DND-41 (cell line): ENCODE data around the gene ZNF232.
"Not testable (repeated sequence)": the region's sequence is repeated elsewhere in the genome, so short reads cannot be mapped to it uniquely, and the experiment has no call there.

Experiments used
- ATAC-seq: fragments of 200-7000 bp; cut with Tn5 transposase; 3 replicates; pipeline ENCODE4 v1.9.1; 2021; ENCODE audit warnings: low read depth; ENCODE audit not compliant: insufficient read depth
- DNase-seq: peaks from one replicate; pipeline ENCODE4 v3.0.0-alpha.2; 2020
- H2AFZ ChIP-seq: 2 replicates; pipeline ENCODE4 v1.6.0; 2012; ENCODE audit warnings: low read depth, low read length
- H3K27ac ChIP-seq: 2 replicates; pipeline ENCODE4 v1.5.1; 2012; ENCODE audit warnings: low read length, inconsistent platforms
- H3K27me3 ChIP-seq: fragments of 200-600 bp; sonication (generic); 2 replicates; pipeline ENCODE4 v1.6.0; 2012; ENCODE audit warnings: low read length, mild to moderate bottlenecking, inconsistent platforms; ENCODE audit not compliant: insufficient read depth, poor library complexity
- H3K36me3 ChIP-seq: 2 replicates; pipeline ENCODE4 v1.5.1; 2012; ENCODE audit warnings: low read length, inconsistent platforms; ENCODE audit not compliant: insufficient read depth
- H3K4me1 ChIP-seq: 2 replicates; pipeline ENCODE4 v1.5.1; 2012; ENCODE audit warnings: mild to moderate bottlenecking, low read length; ENCODE audit not compliant: insufficient read depth
- H3K4me2 ChIP-seq: 2 replicates; pipeline ENCODE4 v1.6.0; 2012; ENCODE audit warnings: mild to moderate bottlenecking, moderate library complexity, low read length, inconsistent platforms; ENCODE audit not compliant: insufficient read depth
- H3K4me3 ChIP-seq, 2 experiments: fragments of 200-600 bp in 1 of 2; shearing (Covaris generic) in 1 of 2; 2 replicates each; pipeline ENCODE4 v1.5.1; 2012 to 2016; ENCODE audit warnings: inconsistent platforms in 2 of 2, low read length in 2 of 2, mild to moderate bottlenecking in 2 of 2, low read depth in 1 of 2, moderate library complexity in 1 of 2
- H3K79me2 ChIP-seq: 2 replicates; pipeline ENCODE4 v1.6.0; 2012; ENCODE audit warnings: low read length, inconsistent platforms; ENCODE audit not compliant: insufficient read depth
- H3K9ac ChIP-seq: 2 replicates; pipeline ENCODE4 v1.6.0; 2012; ENCODE audit warnings: low read depth, mild to moderate bottlenecking, inconsistent platforms, low read length, moderate library complexity
- H3K9me3 ChIP-seq: 2 replicates; pipeline ENCODE4 v1.5.1; 2012; ENCODE audit warnings: low read length, moderate library complexity, mild to moderate bottlenecking, inconsistent platforms; ENCODE audit not compliant: insufficient read depth, severe bottlenecking
- H4K20me1 ChIP-seq: 2 replicates; pipeline ENCODE4 v1.6.0; 2012; ENCODE audit warnings: low read length; ENCODE audit not compliant: insufficient read depth
- CTCF ChIP-seq: IDR thresholded peaks from 2 replicates; pipeline ENCODE4 v1.5.1; 2012; ENCODE audit warnings: borderline replicate concordance, low read length, moderate library complexity, mild to moderate bottlenecking; ENCODE audit not compliant: poor library complexity, severe bottlenecking; ENCODE audit errors: extremely low read depth
- EZH2 ChIP-seq: IDR thresholded peaks from 3 replicates; pipeline ENCODE4 v1.6.1; 2012; ENCODE audit warnings: borderline replicate concordance, low read depth, mild to moderate bottlenecking, moderate library complexity, low read length, inconsistent platforms; ENCODE audit not compliant: severe bottlenecking

Gene ZNF232

DNA sequence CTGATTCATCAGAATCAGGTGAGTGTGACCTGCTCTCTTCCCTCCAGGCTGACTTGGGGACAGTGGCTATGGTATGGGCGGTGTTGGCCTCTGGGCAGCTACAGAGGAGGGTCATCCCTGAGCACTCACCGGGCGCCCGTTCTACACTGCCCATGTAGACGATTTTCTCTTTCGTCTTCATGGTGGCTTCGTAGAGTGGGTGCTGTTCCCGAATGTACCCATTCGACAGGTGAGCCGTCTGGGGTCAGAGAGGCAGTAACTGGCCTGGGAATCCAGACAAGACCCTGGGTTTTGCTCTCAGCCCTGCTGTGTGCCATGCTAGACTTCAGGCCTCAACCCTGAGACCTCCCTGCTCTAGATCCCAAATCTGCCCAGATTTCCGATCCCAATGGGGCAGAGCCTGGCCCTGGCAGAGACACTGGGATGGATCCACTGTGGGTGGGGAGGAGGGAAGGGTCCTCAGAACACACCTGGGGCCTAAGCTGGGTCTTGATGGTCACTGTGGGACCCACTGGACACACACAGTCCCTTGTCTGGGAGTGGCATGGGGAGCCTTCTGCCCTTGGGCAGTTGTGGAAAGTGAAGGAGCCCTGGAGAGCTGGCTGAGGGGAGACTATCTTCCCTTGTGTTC, 17.3 kb upstream of the ZNF232 start:
- H3K9me3 ChIP-seq, result no peaks in the 10 kb centered on the region
- H2AFZ ChIP-seq, result no peak overlapping the region
- H3K79me2 ChIP-seq, result no peaks in the 10 kb centered on the region
- ATAC-seq (no peak), DNase-seq (peak; percentile 0)
- H4K20me1 ChIP-seq, result no peaks in the 10 kb centered on the region
- TF ChIP-seq CTCF, result no peak
- no peak for TF ChIP-seq EZH2
- H3K4me3 ChIP-seq, result no peak overlapping the region
- H3K9ac ChIP-seq, result no peak overlapping the region
- H3K27me3 ChIP-seq, result no peaks in the 10 kb centered on the region
- no peak overlapping the region for H3K4me2 ChIP-seq
- H3K4me1 ChIP-seq, result no peaks in the 10 kb centered on the region
- H3K27ac ChIP-seq, result no peak overlapping the region
- no peaks in the 10 kb centered on the region for H3K36me3 ChIP-seq

DNA sequence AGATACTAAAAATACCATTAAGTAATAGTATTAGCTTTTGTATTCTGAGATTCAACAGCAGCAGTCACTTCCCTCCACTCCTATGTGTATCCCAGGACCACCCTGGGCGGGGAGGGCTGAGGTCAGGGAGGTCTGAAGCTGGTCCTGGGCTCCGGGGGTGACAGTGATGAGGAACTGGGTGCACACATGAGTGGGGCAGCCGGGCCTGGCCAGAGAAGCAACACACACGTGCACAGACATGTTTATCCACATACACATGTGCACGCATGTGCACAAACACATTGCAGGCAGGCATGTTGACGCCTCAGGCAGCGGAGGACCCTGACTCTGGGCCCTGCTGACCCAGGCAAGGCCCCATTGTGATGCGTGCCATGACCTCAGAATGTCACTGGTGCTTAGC, 16.7 kb upstream of the ZNF232 start:
- not testable (repeated sequence) for H2AFZ ChIP-seq, H3K79me2 ChIP-seq, H3K9ac ChIP-seq, H3K27ac ChIP-seq, H3K9me3 ChIP-seq, H3K4me1 ChIP-seq, H3K4me3 ChIP-seq, ATAC-seq, H3K27me3 ChIP-seq, H4K20me1 ChIP-seq, H3K36me3 ChIP-seq, H3K4me2 ChIP-seq
- DNase-seq, result peak; percentile 1

DNA sequence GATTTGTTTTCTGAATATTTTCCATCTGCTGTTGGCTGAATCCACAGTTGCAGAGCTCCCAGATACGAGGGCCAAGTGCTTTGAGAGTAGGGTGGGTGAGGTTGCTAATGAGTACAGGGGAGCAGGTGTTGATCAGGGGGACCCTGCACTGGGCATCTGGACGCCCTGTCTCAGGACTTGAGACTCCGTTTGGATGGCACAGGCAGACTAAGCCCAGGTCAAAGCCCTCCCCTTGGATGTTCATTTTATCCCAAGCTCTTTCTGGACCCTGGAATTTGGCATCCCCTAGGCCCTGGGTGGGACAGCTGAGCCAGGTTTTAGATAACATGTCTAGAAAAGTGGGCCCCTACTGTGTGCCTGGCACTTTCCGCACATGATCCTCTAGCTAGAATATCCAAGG, 16.2 kb upstream of the ZNF232 start:
- no peaks in the 10 kb centered on the region for H3K79me2 ChIP-seq
- H2AFZ ChIP-seq, result no peak overlapping the region
- H3K9ac ChIP-seq, result no peak overlapping the region
- H3K27me3 ChIP-seq, result no peaks in the 10 kb centered on the region
- no peaks in the 10 kb centered on the region for H3K9me3 ChIP-seq
- H3K4me1 ChIP-seq, result no peaks in the 10 kb centered on the region
- no peak overlapping the region for H3K27ac ChIP-seq
- ATAC-seq, result no peak
- H3K4me2 ChIP-seq, result no peak overlapping the region
- no peak for DNase-seq
- H3K4me3 ChIP-seq, result no peak overlapping the region
- H4K20me1 ChIP-seq, result no peaks in the 10 kb centered on the region
- TF ChIP-seq CTCF (no peak), EZH2 (no peak)
- no peaks in the 10 kb centered on the region for H3K36me3 ChIP-seq

GRCh38 chr17:5126719-5127488, 15.2 kb upstream of the ZNF232 start:
- Histone ChIP-seq H4K20me1 (no peaks in the 10 kb centered on the region), H2AFZ (no peak overlapping the region), H3K9me3 (no peaks in the 10 kb centered on the region), H3K9ac (no peak overlapping the region), H3K27me3 (no peaks in the 10 kb centered on the region), H3K36me3 (no peaks in the 10 kb centered on the region), H3K27ac (no peak overlapping the region), H3K79me2 (no peaks in the 10 kb centered on the region), H3K4me3 (no peak overlapping the region), H3K4me2 (no peak overlapping the region), H3K4me1 (no peaks in the 10 kb centered on the region)
- ATAC-seq, result no peak
- DNase-seq, result peak; percentile 1
- TF ChIP-seq CTCF (no peak), EZH2 (no peak)

GRCh38 chr17:5124896-5125295, 13.2 kb upstream of the ZNF232 start:
- not testable (repeated sequence) for H3K79me2 ChIP-seq, H3K4me1 ChIP-seq, H3K27ac ChIP-seq, H2AFZ ChIP-seq, H4K20me1 ChIP-seq, H3K4me3 ChIP-seq, H3K9ac ChIP-seq, ATAC-seq, H3K27me3 ChIP-seq, H3K9me3 ChIP-seq, H3K36me3 ChIP-seq, H3K4me2 ChIP-seq
- DNase-seq, result peak; percentile 2
